Astrocyte (in vitro differentiated cells and primary cell): ENCODE measurements around the gene ZBTB12. TPM values are rescaled to one million over a fixed set of nuclear protein-coding genes. Genes with fewer than 3 reads are reported as not detected.

Experiments used
- DNase-seq: peaks from one replicate; pipeline ENCODE4 v3.0.0-alpha.2; 2010; ENCODE audit warnings: low read depth
- FAIRE-seq: peaks from 2 replicates; lab custom pipeline; 2011; peaks lifted over from hg19 to GRCh38; lab: Jason Lieb, UNC
- H2AFZ ChIP-seq: 2 replicates; pipeline ENCODE4 v1.6.0; 2012; ENCODE audit warnings: low read depth, low read length, inconsistent platforms
- H3K27ac ChIP-seq: 2 replicates; pipeline ENCODE4 v1.5.1; 2011; ENCODE audit warnings: low read depth, low read length, inconsistent platforms
- H3K27me3 ChIP-seq: 2 replicates; pipeline ENCODE4 v1.6.0; 2011; ENCODE audit warnings: low read length, inconsistent platforms; ENCODE audit not compliant: insufficient read depth
- H3K36me3 ChIP-seq: 2 replicates; pipeline ENCODE4 v1.5.1; 2011; ENCODE audit warnings: low read length, inconsistent platforms; ENCODE audit not compliant: insufficient read depth
- H3K4me1 ChIP-seq: 2 replicates; pipeline ENCODE4 v1.5.1; 2011; ENCODE audit warnings: low read length, inconsistent platforms; ENCODE audit not compliant: insufficient read depth
- H3K4me2 ChIP-seq: 2 replicates; pipeline ENCODE4 v1.6.0; 2012; ENCODE audit warnings: low read length, inconsistent platforms
- H3K4me3 ChIP-seq: 2 replicates; pipeline ENCODE4 v1.5.1; 2011; ENCODE audit warnings: low read depth, mild to moderate bottlenecking, low read length, inconsistent platforms; ENCODE audit not compliant: insufficient read depth
- H3K79me2 ChIP-seq: 2 replicates; pipeline ENCODE4 v1.6.0; 2012; ENCODE audit warnings: mild to moderate bottlenecking, low read length, inconsistent platforms; ENCODE audit not compliant: insufficient read depth
- H3K9ac ChIP-seq: 2 replicates; pipeline ENCODE4 v1.6.0; 2012; ENCODE audit warnings: mild to moderate bottlenecking, low read length, inconsistent platforms
- H3K9me3 ChIP-seq: 2 replicates; pipeline ENCODE4 v1.5.1; 2012; ENCODE audit warnings: low read depth, mild to moderate bottlenecking, low read length, inconsistent platforms; ENCODE audit not compliant: insufficient read depth
- H4K20me1 ChIP-seq: 2 replicates; pipeline ENCODE4 v1.6.0; 2012; ENCODE audit warnings: low read length, inconsistent platforms; ENCODE audit not compliant: insufficient read depth
- H3K27ac Mint-ChIP-seq: one replicate; pipeline ENCODE4 v1.8.0; 2021; ENCODE audit warnings: mild to moderate bottlenecking, mixed read lengths; ENCODE audit not compliant: unreplicated experiment
- H3K27me3 Mint-ChIP-seq: one replicate; pipeline ENCODE4 v1.8.0; 2021; ENCODE audit warnings: low read depth, mixed read lengths; ENCODE audit not compliant: unreplicated experiment
- H3K36me3 Mint-ChIP-seq: one replicate; pipeline ENCODE4 v1.8.0; 2021; ENCODE audit warnings: low read depth, mixed read lengths; ENCODE audit not compliant: unreplicated experiment
- H3K4me1 Mint-ChIP-seq: one replicate; pipeline ENCODE4 v1.8.0; 2021; ENCODE audit warnings: low read depth, mixed read lengths; ENCODE audit not compliant: unreplicated experiment
- H3K4me3 Mint-ChIP-seq: one replicate; pipeline ENCODE4 v1.8.0; 2021; ENCODE audit warnings: mild to moderate bottlenecking, moderate library complexity, mixed read lengths; ENCODE audit not compliant: unreplicated experiment
- H3K9me3 Mint-ChIP-seq: one replicate; pipeline ENCODE4 v1.8.0; 2021; ENCODE audit warnings: mild to moderate bottlenecking, mixed read lengths; ENCODE audit not compliant: unreplicated experiment
- CTCF ChIP-seq: IDR thresholded peaks from 2 replicates; pipeline ENCODE4 v1.5.1; 2011; ENCODE audit warnings: low read depth, mild to moderate bottlenecking, inconsistent platforms, low read length, moderate library complexity; ENCODE audit not compliant: insufficient read depth
- EZH2 ChIP-seq: IDR thresholded peaks from 2 replicates; pipeline ENCODE4 v1.6.1; 2012; ENCODE audit warnings: mild to moderate bottlenecking, low read length, inconsistent platforms; ENCODE audit not compliant: insufficient read depth
- total RNA-seq: library from RNA; stranded (reverse); gene quantifications from 2 replicates; pipeline ENCODE4 v1.2.1, GENCODE V29; 2021

The ZBTB12 gene
- total RNA-seq, 1 donor from 2014 or later, result 4.6 TPM

GRCh38 chr6:31877125-31877650 is 24.7 kb downstream of the ZBTB12 start:
- TF ChIP-seq EZH2 (no peak), CTCF (no peak)
- peaks cover 17% of the 10 kb centered on the region for H3K36me3 ChIP-seq
- no peak for FAIRE-seq
- peaks cover 4% of the 10 kb centered on the region for H3K27me3 Mint-ChIP-seq
- H3K9ac ChIP-seq, result no peak overlapping the region
- H3K27ac ChIP-seq, result no peak overlapping the region
- H3K4me3 Mint-ChIP-seq, result no peak overlapping the region
- no peak overlapping the region for H3K4me3 ChIP-seq
- H3K27me3 ChIP-seq, result no peaks in the 10 kb centered on the region
- H3K9me3 ChIP-seq, result no peaks in the 10 kb centered on the region
- H3K4me1 Mint-ChIP-seq, result peaks cover 7% of the 10 kb centered on the region
- no peak for DNase-seq
- no peak overlapping the region for H3K4me2 ChIP-seq
- no peak overlapping the region for H3K27ac Mint-ChIP-seq
- no peaks in the 10 kb centered on the region for H3K4me1 ChIP-seq
- H4K20me1 ChIP-seq, result peaks cover 7% of the 10 kb centered on the region
- no peaks in the 10 kb centered on the region for H3K9me3 Mint-ChIP-seq
- H2AFZ ChIP-seq, result no peak overlapping the region
- H3K36me3 Mint-ChIP-seq, result peaks cover 11% of the 10 kb centered on the region
- H3K79me2 ChIP-seq, result no peaks in the 10 kb centered on the region

- Mint-ChIP-seq H3K27me3 (peaks cover 7% of the 10 kb centered on the region), H3K27ac (no peak overlapping the region)
- no peak for FAIRE-seq
Observed at GRCh38 chr6:31876357-31876756, 25.5 kb downstream of the ZBTB12 start.

More at GRCh38 chr6:31876357-31876756, 25.5 kb downstream of the ZBTB12 start:
- Histone ChIP-seq H3K27me3 (no peaks in the 10 kb centered on the region), H3K9me3 (no peaks in the 10 kb centered on the region), H3K4me2 (no peak overlapping the region), H3K79me2 (no peaks in the 10 kb centered on the region), H3K4me1 (no peaks in the 10 kb centered on the region), H3K9ac (no peak overlapping the region), H3K36me3 (peaks cover 15% of the 10 kb centered on the region), H4K20me1 (peaks cover 6% of the 10 kb centered on the region), H3K4me3 (no peak overlapping the region), H3K27ac (no peak overlapping the region), H2AFZ (no peak overlapping the region)
- Mint-ChIP-seq H3K4me1 (peaks cover 5% of the 10 kb centered on the region), H3K4me3 (no peak overlapping the region), H3K36me3 (peaks cover 8% of the 10 kb centered on the region), H3K9me3 (no peaks in the 10 kb centered on the region)
- TF ChIP-seq CTCF (no peak), EZH2 (no peak)
- no peak for DNase-seq
